Vagina (tissue), 2 donors: ENCODE data around the gene MYO9A.

Source experiments
- CTCF ChIP-seq, 3 experiments: fragments of 450-650 bp in 2 of 3; fragments of 200-600 bp in 1 of 3; sonication (generic) in 1 of 3; IDR thresholded peaks; one replicate each; pipeline ENCODE4 v1.5.1; 2017 to 2019; ENCODE audit warnings: antibody characterized with exemption in 3 of 3, mild to moderate bottlenecking in 2 of 3, moderate library complexity in 2 of 3
- POLR2A ChIP-seq, 2 donors: fragments of 450-650 bp; IDR thresholded peaks; one replicate each; pipeline ENCODE4 v1.6.1; 2017; ENCODE audit warnings: antibody characterized with exemption in 2 of 2, mild to moderate bottlenecking in 2 of 2, moderate library complexity in 2 of 2
- POLR2AphosphoS5 ChIP-seq, 2 donors: sonication (generic); formaldehyde crosslinking; IDR thresholded peaks; one replicate each; pipeline ENCODE4 v1.9.0; 2017; ENCODE audit warnings: antibody characterized with exemption in 2 of 2, mild to moderate bottlenecking in 2 of 2, low read depth in 1 of 2; ENCODE audit not compliant: insufficient read depth in 1 of 2

GRCh38 chr15:71777216-71777943 lies 340.6 kb downstream of the MYO9A start:
- no peak for TF ChIP-seq POLR2AphosphoS5 (IDR thresholded peaks at IDR 0.05; ENCODE audit: insufficient read depth in 1 of 2, low read depth in 1 of 2)
- no peak for TF ChIP-seq CTCF (IDR thresholded peaks at IDR 0.05)
- TF ChIP-seq POLR2A (IDR thresholded peaks at IDR 0.05) = no peak
